Panc1 (cell line): ENCODE data around the gene EFCC1. TPM values are rescaled to one million over a fixed set of nuclear protein-coding genes. Genes with fewer than 3 reads are reported as not detected.

Experiments used
- ATAC-seq: fragments of 200-7000 bp; cut with Tn5 transposase; 2 replicates; pipeline ENCODE4 v1.9.1; 2020; ENCODE audit warnings: mild to moderate bottlenecking, moderate library complexity
- BruUV-seq: library from RNA; stranded (reverse); fragments of 400-500 nt; replicated peaks from 2 replicates; lab custom pipeline; 2021; lab: Mats Ljungman, UMichigan
- CTCF ChIA-PET: fragments of 300-600 bp; sonication (Branson Sonifier 250); formaldehyde crosslinking; loops from one replicate; lab custom pipeline; 2022; ENCODE audit warnings: antibody characterized with exemption; lab: Charles Lee
- POLR2A ChIA-PET: fragments of 300-600 bp; sonication (Branson Sonifier 250); formaldehyde crosslinking; loops from one replicate; lab custom pipeline; 2022; ENCODE audit warnings: antibody characterized with exemption; lab: Charles Lee
- DNase-seq: peaks from one replicate; pipeline ENCODE4 v3.0.0-alpha.2; 2010; ENCODE audit warnings: low read depth, low spot score
- H3K27ac ChIP-seq: 2 replicates; pipeline ENCODE4 v1.5.1; 2011; ENCODE audit warnings: mild to moderate bottlenecking, low read length, inconsistent platforms
- H3K27me3 ChIP-seq: fragments of 200-500 bp; sonication (Bioruptor generic); 2 replicates; pipeline ENCODE4 v1.6.0; 2014; ENCODE audit warnings: low read length, inconsistent platforms; ENCODE audit not compliant: control insufficient read depth, insufficient read depth
- H3K36me3 ChIP-seq: fragments of 200-500 bp; sonication (Bioruptor generic); 2 replicates; pipeline ENCODE4 v1.5.1; 2014; ENCODE audit warnings: inconsistent platforms, mild to moderate bottlenecking, low read length, moderate library complexity; ENCODE audit not compliant: control insufficient read depth, insufficient read depth
- H3K4me1 ChIP-seq: 2 replicates; pipeline ENCODE4 v1.5.1; 2011; ENCODE audit warnings: inconsistent platforms, mild to moderate bottlenecking, low read length, moderate library complexity; ENCODE audit not compliant: control insufficient read depth, insufficient read depth
- H3K4me3 ChIP-seq, 2 experiments: 2 replicates each; pipeline ENCODE4 v1.5.1; 2011 to 2012; ENCODE audit warnings: low read depth in 2 of 2, low read length in 2 of 2, mild to moderate bottlenecking in 2 of 2, inconsistent platforms in 1 of 2, moderate library complexity in 1 of 2
- H3K9me3 ChIP-seq: fragments of 200-500 bp; sonication (Bioruptor generic); 2 replicates; pipeline ENCODE4 v1.5.1; 2014; ENCODE audit warnings: low read depth, mild to moderate bottlenecking, inconsistent platforms, low read length, moderate library complexity; ENCODE audit not compliant: control insufficient read depth, insufficient read depth
- CTCF ChIP-seq: fragments of 450-650 bp; IDR thresholded peaks from 2 replicates; pipeline ENCODE4 v1.5.1; 2017; ENCODE audit warnings: mild to moderate bottlenecking
- POLR2AphosphoS5 ChIP-seq: IDR thresholded peaks from 2 replicates; pipeline ENCODE4 v1.6.1; 2012; ENCODE audit warnings: mild to moderate bottlenecking, low read depth, low read length, moderate library complexity
- REST ChIP-seq, 2 experiments: IDR thresholded peaks; 2 replicates each; pipeline ENCODE4 v1.6.1; 2011 to 2012; ENCODE audit warnings: low read depth in 2 of 2, control low read depth in 1 of 2, low read length in 1 of 2, mild to moderate bottlenecking in 1 of 2, moderate library complexity in 1 of 2; ENCODE audit not compliant: insufficient read depth in 1 of 2
- SIN3A ChIP-seq: IDR thresholded peaks from 2 replicates; pipeline ENCODE4 v1.6.1; 2012; ENCODE audit warnings: low read depth, mild to moderate bottlenecking, low read length, moderate library complexity, borderline replicate concordance; ENCODE audit not compliant: insufficient read depth
- TCF7L2 ChIP-seq: IDR thresholded peaks from 2 replicates; pipeline ENCODE4 v1.6.1; 2011; ENCODE audit warnings: mild to moderate bottlenecking, low read depth, low read length, inconsistent platforms
- in situ Hi-C: cut with HindIII; loops from 2 replicates; pipeline ENCODE4 v1.10.0; 2016; ENCODE audit warnings: low sequenced_read_pairs, low pct_unique_long_range_greater_than_20kb
- intact Hi-C: fragments of 100-400 bp; cut with micrococcal nuclease; formaldehyde crosslinking; loops from one replicate; pipeline ENCODE4 v1.10.0; 2022; ENCODE audit not compliant: unreplicated experiment
- total RNA-seq: library from RNA; stranded (reverse); gene quantifications from one replicate; pipeline ENCODE4 v1.2.1, GENCODE V29; 2021; ENCODE audit not compliant: unreplicated experiment

The EFCC1 gene
- total RNA-seq, 1 experiment from 2014 or later = 0.15 TPM

DNA sequence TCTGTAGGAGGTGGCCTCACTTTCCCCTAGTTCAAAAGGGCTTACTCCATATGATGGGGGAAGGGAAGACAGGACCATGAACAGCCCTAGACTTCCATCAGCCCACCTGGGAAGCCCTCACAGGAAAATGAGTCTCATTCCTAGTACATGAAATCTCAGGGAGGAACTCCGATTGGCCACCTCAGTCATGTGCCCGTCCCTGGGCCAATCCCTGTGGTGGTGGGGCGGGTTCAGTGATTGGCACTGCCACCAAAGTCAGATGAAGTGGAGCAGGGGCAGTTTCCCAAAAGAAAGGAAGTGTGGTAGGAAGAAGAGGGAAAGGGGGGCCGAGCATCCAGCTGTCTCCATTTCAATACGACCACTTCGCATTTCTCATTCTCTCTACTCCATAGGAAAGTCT lies 33.5 kb downstream of the EFCC1 start:
- no peak overlapping the region for H3K27ac ChIP-seq
- no peaks in the 10 kb centered on the region for H3K27me3 ChIP-seq
- BruUV-seq = no TSS peak
- ChIA-PET CTCF (no interaction called here), POLR2A (no interaction called here)
- no peak for TF ChIP-seq POLR2AphosphoS5
- TF ChIP-seq TCF7L2 = no peak
- TF ChIP-seq SIN3A = no peak
- no peak for TF ChIP-seq REST (IDR thresholded peaks at IDR 0.05; ENCODE audit: insufficient read depth in 1 of 2, low read depth in 2 of 2, low read length in 1 of 2)
- TF ChIP-seq CTCF = no peak
- in situ Hi-C loops (no loop called here), intact Hi-C loops (no loop called here)
- H3K9me3 ChIP-seq = no peaks in the 10 kb centered on the region
- no peak overlapping the region for H3K4me3 ChIP-seq
- H3K4me1 ChIP-seq = 0 out of 2 replicates have a peak, but pooled peaks cover 7% of the 10 kb centered on the region
- no peak for DNase-seq
- ATAC-seq = no peak
- H3K36me3 ChIP-seq = no peaks in the 10 kb centered on the region

GRCh38 chr3:129035360-129036221 lies 34.5 kb downstream of the EFCC1 start:
- no peak for TF ChIP-seq TCF7L2
- ChIA-PET POLR2A (no interaction called here), CTCF (no interaction called here)
- H3K4me1 ChIP-seq = 0 out of 2 replicates have a peak, but pooled peaks cover 7% of the 10 kb centered on the region
- H3K4me3 ChIP-seq = no peak overlapping the region
- no peak overlapping the region for H3K27ac ChIP-seq
- H3K9me3 ChIP-seq = no peaks in the 10 kb centered on the region
- intact Hi-C loops = no loop called here
- ATAC-seq (no peak), DNase-seq (no peak)
- no peaks in the 10 kb centered on the region for H3K27me3 ChIP-seq
- BruUV-seq = no TSS peak
- in situ Hi-C loops = no loop called here
- no peaks in the 10 kb centered on the region for H3K36me3 ChIP-seq
